GM18520 (cell line): ENCODE data around the gene MAML2.
A peak's percentile ranks its signal among the peaks of the same experiment; 100 is the strongest.

Experiments
- ATAC-seq: cut with Tn5 transposase; IDR thresholded peaks from one replicate; pipeline ENCODE4 v1.9.1; 2021; ENCODE audit not compliant: unreplicated experiment

Gene MAML2

GRCh38 chr11:96023275-96023674 is 319.7 kb downstream of the MAML2 start:
- no peak for ATAC-seq

GRCh38 chr11:96021901-96022650 is 320.9 kb downstream of the MAML2 start:
- no peak for ATAC-seq

- ATAC-seq, result no peak
Measured at GRCh38 chr11:96019810-96020747, 322.9 kb downstream of the MAML2 start.

GRCh38 chr11:96019281-96019680 is 323.7 kb downstream of the MAML2 start:
- no peak for ATAC-seq

- ATAC-seq, result no peak
Measured at GRCh38 chr11:96017856-96018255, 325.1 kb downstream of the MAML2 start.

- no peak for ATAC-seq
Measured at GRCh38 chr11:96016978-96017502, 326.0 kb downstream of the MAML2 start.

- no peak for ATAC-seq
Measured at GRCh38 chr11:96015906-96016565, 327.0 kb downstream of the MAML2 start.

- no peak for ATAC-seq
Measured at GRCh38 chr11:96014217-96014616, 328.8 kb downstream of the MAML2 start.

- no peak for ATAC-seq
Measured at GRCh38 chr11:96013461-96014213, 329.4 kb downstream of the MAML2 start.

GRCh38 chr11:96012086-96012824 is 330.7 kb downstream of the MAML2 start:
- peak; percentile 92 for ATAC-seq

- no peak for ATAC-seq
Measured at GRCh38 chr11:96010683-96011082, 332.3 kb downstream of the MAML2 start.

- ATAC-seq, result no peak
Measured at GRCh38 chr11:96008161-96008720, 334.8 kb downstream of the MAML2 start.

- ATAC-seq, result no peak
Measured at GRCh38 chr11:96006037-96006436, 337.0 kb downstream of the MAML2 start.

- no peak for ATAC-seq
Measured at GRCh38 chr11:96004862-96005261, 338.1 kb downstream of the MAML2 start.

GRCh38 chr11:96002754-96003290 is 340.2 kb downstream of the MAML2 start:
- no peak for ATAC-seq

GRCh38 chr11:96002339-96002738 is 340.7 kb downstream of the MAML2 start:
- ATAC-seq, result no peak

- no peak for ATAC-seq
Measured at GRCh38 chr11:96001037-96001436, 342.0 kb downstream of the MAML2 start.

GRCh38 chr11:95999711-96000406 is 343.1 kb downstream of the MAML2 start:
- ATAC-seq, result no peak
